C4-2B (cell line): ENCODE results near the gene RNU6-8.

Experiments
- ZFX ChIP-seq: fragments of 450-650 bp; IDR thresholded peaks from 2 replicates; pipeline ENCODE4 v1.6.1; 2017
- TF ChIP-seq, protein P1 (sequence below): fragments of 450-650 bp; conservative IDR thresholded peaks from 2 replicates; pipeline ENCODE4 v1.5.1; 2017; ENCODE audit warnings: mild to moderate bottlenecking

- TF ChIP-seq, protein P1, sequence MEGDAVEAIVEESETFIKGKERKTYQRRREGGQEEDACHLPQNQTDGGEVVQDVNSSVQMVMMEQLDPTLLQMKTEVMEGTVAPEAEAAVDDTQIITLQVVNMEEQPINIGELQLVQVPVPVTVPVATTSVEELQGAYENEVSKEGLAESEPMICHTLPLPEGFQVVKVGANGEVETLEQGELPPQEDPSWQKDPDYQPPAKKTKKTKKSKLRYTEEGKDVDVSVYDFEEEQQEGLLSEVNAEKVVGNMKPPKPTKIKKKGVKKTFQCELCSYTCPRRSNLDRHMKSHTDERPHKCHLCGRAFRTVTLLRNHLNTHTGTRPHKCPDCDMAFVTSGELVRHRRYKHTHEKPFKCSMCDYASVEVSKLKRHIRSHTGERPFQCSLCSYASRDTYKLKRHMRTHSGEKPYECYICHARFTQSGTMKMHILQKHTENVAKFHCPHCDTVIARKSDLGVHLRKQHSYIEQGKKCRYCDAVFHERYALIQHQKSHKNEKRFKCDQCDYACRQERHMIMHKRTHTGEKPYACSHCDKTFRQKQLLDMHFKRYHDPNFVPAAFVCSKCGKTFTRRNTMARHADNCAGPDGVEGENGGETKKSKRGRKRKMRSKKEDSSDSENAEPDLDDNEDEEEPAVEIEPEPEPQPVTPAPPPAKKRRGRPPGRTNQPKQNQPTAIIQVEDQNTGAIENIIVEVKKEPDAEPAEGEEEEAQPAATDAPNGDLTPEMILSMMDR: no peak
- TF ChIP-seq ZFX: no peak
These were observed 33.9 kb downstream of the RNU6-8 start for GRCh38 chr14:32169191-32169590.
